Bronchial epithelial cell (primary cell): Measurements from ENCODE around the gene IGFBP1. TPM values are rescaled to one million over a fixed set of nuclear protein-coding genes. Genes with fewer than 3 reads are reported as not detected.

Source experiments
- DNase-seq: peaks from one replicate; pipeline ENCODE4 v3.0.0-alpha.2; 2010; ENCODE audit warnings: low read depth
- FAIRE-seq: peaks from 2 replicates; lab custom pipeline; 2011; peaks lifted over from hg19 to GRCh38; lab: Jason Lieb, UNC
- H3K27me3 ChIP-seq: 2 replicates; pipeline ENCODE4 v1.5.1; 2011; ENCODE audit warnings: low read length; ENCODE audit not compliant: control insufficient read depth, insufficient read depth
- H3K36me3 ChIP-seq: 2 replicates; pipeline ENCODE4 v1.5.1; 2011; ENCODE audit warnings: low read length; ENCODE audit not compliant: control insufficient read depth, insufficient read depth
- H3K4me3 ChIP-seq: 2 replicates; pipeline ENCODE4 v1.5.1; 2011; ENCODE audit warnings: mild to moderate bottlenecking, low read depth, low read length, control low read depth
- CTCF ChIP-seq: IDR thresholded peaks from 2 replicates; pipeline ENCODE4 v1.5.1; 2011; ENCODE audit warnings: mild to moderate bottlenecking, moderate library complexity, low read length, control low read depth, inconsistent platforms; ENCODE audit not compliant: insufficient read depth, severe bottlenecking
- total RNA-seq: library from RNA; depleted of rRNA; stranded (reverse); fragments of >200 nt; gene quantifications from 2 replicates; pipeline ENCODE4 v1.2.1, GENCODE V29; 2014

The IGFBP1 gene
- total RNA-seq, 1 donor from 2014 or later = under 0.01 TPM

DNA sequence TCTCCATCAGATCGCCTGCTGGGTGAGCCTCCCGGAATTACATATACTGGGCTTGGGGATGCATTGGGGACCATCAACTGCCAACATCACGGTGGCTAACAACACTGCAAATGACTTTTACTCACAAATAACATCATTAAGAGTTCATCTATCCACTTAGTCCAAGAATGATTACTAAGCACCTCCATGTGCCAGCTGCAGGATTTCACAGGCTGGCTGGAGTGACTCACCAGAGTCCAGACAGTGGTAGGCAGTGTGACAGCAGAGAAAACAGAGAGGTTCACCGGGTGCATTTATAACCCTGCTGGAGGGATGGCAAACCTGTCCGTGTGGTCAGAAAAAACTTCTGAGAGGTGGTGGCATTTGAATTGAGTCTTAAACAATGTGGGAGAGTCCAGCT is 36.0 kb downstream of the IGFBP1 start:
- peak; percentile 64 for FAIRE-seq
- TF ChIP-seq CTCF = no peak
- Histone ChIP-seq H3K4me3 (no peak overlapping the region), H3K27me3 (peaks cover 8% of the 10 kb centered on the region), H3K36me3 (no peaks in the 10 kb centered on the region)
- peak; percentile 91 for DNase-seq

- DNase-seq (no peak), FAIRE-seq (no peak)
- no peak for TF ChIP-seq CTCF
- Histone ChIP-seq H3K36me3 (no peaks in the 10 kb centered on the region), H3K4me3 (no peak overlapping the region), H3K27me3 (no peaks in the 10 kb centered on the region)
Observed at GRCh38 chr7:45927721-45928120, 39.4 kb downstream of the IGFBP1 start.

DNA sequence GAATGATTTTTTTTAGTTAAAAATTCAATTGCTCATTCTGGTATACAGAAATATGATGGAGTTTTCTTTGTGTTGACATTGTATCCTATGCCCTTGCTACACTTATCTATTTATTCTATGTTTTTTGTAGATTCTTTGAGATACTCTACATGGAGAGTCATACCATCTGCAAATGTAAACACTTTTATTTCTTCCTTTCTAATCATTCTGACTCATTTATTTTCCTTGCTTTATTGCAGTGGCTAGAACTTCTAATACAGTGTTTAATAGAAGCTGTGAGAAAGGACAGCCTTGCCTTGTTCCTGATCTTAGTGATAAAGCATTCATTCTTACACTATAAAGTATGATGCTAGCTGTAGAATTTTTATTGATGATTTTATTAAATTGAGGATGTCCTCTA is 42.7 kb downstream of the IGFBP1 start:
- FAIRE-seq (no peak), DNase-seq (no peak)
- no peak for TF ChIP-seq CTCF
- no peaks in the 10 kb centered on the region for H3K27me3 ChIP-seq
- no peak overlapping the region for H3K4me3 ChIP-seq
- H3K36me3 ChIP-seq = no peaks in the 10 kb centered on the region

DNA sequence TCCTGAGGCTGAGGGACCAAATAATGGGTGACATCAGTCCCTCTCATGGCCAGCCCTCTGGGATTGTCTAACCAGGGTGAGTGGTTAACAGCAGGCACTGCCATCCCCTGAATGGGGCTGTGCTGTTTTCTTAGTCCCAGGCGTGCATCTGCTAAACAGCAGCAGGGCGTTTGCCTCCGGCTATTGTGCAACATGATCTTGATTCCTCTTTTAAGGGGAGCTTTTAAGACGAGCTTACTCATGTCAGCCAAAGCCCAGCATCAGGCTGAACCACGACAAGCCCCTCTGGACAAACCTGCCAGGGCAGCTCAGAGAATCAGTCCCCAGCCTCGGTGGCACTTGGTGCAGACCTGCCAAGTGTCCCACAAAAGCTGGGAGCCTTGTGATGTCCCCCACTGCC is 49.0 kb downstream of the IGFBP1 start:
- DNase-seq (peak; percentile 31), FAIRE-seq (no peak)
- Histone ChIP-seq H3K36me3 (no peaks in the 10 kb centered on the region), H3K4me3 (no peak overlapping the region), H3K27me3 (no peaks in the 10 kb centered on the region)
- no peak for TF ChIP-seq CTCF

DNA sequence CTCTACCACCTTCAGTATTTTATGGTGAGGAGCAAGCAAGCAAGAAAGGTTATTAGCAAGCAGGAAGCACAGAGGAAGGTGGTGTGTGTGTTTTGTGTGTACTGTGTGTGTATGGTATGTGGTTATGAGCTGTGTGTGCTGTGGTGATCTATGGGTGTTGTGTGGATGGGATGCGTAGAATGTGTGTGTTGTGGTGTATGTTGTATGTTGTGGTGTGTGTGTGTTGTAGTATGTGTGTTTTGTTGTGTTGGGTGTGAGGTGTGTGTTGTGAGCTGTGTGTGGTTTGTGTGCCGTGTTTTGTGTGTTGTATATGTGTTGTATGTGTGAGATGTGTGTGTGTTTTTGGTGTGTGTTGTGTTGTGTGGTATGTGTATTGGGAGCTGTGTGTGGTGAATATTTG is 49.6 kb downstream of the IGFBP1 start:
- peak; percentile 95 for FAIRE-seq

More for the DNA sequence above, 49.6 kb downstream of the IGFBP1 start:
- DNase-seq = no peak
- Histone ChIP-seq H3K27me3 (no peaks in the 10 kb centered on the region), H3K36me3 (no peaks in the 10 kb centered on the region), H3K4me3 (no peak overlapping the region)
- TF ChIP-seq CTCF = no peak
